CD4-positive, alpha-beta T cell treated with Interleukin-17A for 4 hours (primary cell): ENCODE measurements around the gene DHRS9.
"Not testable (repeated sequence)": the region's sequence is repeated elsewhere in the genome, so short reads cannot be mapped to it uniquely, and the experiment has no call there.

ENCODE experiments used
- DNase-seq: peaks from one replicate; pipeline ENCODE4 v3.0.0-alpha.2; 2020; ENCODE audit warnings: mixed read lengths

The DHRS9 gene

DNA sequence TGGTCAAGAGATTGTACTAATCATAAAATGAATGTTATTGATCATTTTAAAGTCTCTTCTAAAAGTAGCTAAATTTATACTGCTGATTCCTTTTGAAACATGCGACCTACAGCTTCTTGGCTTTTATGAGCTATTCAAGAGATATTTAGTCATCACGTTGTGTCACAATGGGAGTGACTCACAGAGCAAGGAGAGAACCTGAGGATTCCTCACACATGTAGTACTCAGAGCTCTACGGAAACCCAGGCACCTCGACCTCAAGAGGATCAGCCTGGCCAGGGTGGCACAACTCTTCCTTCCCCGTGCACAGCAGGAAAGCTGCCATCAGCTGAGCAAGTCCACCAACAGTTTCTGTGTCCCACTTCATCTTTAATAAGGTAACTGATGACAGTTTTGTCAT is at the start of gene DHRS9:
DHRS9 (plus strand) TSS at position 223 of the 400 bp plus-strand sequence. CDS start 12,019 bp downstream, outside the sequence.
- DNase-seq, result no peak

- no peak for DNase-seq
Measured at GRCh38 chr2:169023161-169023560, 46.2 kb upstream of the DHRS9 start.

DNA sequence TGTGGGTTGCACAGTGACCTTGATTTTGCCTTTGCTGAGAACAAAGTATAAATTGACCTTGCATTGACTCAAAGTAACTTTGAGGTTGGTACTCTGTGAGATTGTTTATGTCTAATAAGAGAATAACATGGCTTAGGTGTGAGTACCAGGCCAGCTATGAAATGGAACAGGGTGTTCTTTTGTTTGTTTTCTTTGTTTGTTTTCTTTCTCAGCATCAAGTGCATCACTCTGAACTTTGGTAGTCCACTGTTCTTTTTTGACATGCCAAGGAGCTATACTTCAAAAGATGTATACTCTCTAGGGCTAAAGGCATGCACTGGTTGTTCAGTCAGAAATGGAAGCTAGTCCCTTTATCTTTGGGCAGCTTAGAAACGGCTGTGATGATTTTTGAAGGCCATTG is 43.3 kb upstream of the DHRS9 start:
- DNase-seq, result no peak

DNA sequence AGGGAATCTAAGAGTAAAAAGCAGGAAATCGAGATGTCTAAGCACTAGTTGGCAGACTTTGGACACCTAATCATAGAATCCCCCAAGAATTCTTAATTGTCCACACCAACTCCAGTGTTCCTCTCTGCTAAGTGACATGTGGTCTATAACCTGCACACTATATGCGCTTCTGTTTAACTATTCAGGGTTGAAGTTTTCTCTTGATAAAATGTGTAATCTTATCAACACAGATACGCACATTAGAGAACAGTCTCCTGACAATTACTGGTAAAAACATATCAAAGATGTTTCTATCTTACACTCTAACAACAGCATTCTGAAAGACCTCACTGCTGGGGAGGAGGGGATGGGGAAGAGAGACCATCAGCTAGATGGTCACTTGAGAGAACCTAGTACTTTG is 42.1 kb upstream of the DHRS9 start:
- DNase-seq, result no peak

DNA sequence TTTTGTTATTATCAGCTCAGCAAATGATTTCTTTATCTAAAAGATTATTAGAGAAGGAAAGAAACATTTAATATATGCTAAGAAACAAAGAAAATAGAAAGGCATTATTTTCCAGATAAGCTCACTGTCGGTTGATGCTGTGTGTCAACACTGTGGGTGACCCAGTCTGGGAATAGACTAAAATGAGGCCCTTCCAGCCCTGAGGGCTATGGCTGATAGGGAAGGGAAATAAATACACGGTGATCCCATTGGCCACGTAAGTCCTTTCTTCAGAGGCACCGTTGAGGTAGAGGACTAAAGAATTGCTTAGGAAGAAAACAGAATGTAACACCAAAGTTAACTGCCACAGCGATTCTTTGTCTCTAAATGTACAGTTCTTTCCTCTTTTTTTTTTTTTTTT is 40.0 kb upstream of the DHRS9 start:
- DNase-seq, result no peak

GRCh38 chr2:169031202-169031601 is 38.2 kb upstream of the DHRS9 start, which contains the start of gene ABCB11:
ABCB11 (minus strand) TSS chr2:169031324; CDS start chr2:169018125, 13,199 bp downstream.
- DNase-seq, result no peak

DNA sequence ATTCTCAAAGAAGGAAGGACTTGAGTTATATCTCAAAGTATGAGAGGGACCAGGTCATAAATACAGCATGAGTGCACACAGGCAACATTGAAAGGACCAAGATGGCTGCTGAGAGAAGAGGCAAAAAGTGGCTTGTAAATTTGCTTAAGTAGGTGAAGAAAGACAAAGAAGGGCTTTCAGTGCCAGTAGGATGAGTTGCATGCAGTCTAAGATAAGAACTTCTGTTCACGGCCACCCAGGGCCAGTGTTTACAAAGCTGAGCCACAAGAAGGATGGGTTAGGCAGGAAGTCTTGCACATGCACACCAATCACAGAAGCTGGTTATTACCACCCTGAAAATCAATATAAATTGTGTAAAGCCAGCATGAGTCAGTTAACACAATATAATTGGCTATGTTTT is 35.1 kb upstream of the DHRS9 start:
- no peak for DNase-seq

DNA sequence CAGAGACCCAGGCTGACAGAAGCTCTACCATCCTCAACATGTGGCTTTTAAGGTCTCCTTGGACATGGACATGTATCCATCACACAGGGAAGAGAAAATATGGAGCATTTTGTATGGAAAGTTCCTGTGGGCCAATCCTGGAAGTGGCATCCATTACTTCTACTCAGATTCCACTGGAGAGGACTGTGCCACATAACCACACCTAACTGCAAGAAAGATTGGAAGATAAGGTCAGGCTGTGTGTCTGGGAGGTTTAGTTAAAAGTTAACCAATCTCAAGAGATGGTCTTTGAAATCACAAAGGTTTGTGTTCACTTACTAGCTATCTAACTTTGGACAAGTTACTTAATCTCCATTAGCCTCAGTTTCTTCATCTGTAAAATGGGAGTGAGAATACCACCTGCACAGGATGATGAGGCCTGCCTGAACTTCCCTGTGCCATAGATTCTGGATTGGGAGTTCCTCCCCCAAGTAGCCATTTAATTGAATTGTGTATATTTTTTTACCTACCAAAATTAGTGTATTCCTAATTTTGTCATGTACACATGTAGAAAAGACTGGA is 34.3 kb upstream of the DHRS9 start:
- no peak for DNase-seq

- no peak for DNase-seq
Measured at GRCh38 chr2:169035887-169036286, 33.5 kb upstream of the DHRS9 start.

DNA sequence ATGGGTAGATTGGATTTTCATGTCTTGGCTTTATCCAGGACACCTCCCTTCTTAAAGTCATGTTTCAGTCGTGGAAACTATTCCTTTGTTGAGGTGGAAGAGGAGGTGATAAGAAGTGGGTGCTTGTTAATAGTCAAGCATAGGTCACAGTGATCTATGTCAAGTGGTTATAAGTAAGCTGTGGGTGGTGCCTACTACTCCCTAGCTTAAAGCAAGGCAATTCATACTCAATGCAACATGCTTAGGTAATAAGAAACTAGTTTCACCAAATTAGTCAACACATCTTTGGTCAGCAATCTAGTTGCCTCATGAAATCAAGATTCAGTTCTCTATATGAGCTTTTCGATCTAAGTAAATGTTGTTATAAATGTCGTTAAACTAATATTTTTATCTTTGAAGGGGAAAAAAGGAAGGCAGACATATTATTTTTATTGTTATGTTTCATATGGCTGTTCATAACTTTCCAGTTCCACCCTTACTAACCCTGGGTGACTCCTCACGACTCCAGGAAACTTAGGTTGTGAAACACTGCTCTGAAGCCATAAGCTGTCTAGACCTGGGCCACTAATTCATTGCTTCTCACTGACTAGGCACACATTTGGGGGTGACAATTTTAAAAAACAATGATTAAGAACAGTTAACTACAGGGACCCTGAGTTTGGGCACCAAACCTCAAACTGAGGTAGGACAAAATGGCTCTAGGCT is 32.5 kb upstream of the DHRS9 start:
- no peak for DNase-seq

DNA sequence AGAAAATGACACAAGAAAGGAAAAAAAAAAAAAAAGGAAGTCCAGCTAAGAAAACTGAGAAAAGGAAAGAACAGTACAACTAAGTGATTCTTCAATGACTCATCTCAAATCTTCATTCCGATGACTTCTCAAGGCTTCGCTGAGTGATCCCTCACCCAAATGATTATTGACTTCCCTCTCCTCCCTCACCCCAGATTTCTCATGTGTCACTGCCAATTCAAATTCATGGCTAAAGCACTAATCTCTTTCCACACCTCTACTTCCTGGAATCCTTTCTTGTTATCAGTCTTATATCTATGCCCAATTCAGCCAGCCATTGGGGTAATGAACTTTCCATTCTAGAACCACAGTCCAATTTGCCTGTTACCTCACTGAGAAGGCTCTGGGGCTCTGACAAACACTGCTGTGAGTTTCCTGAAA is 31.0 kb upstream of the DHRS9 start:
- DNase-seq, result no peak

GRCh38 chr2:169039702-169040101 is 29.7 kb upstream of the DHRS9 start:
- DNase-seq, result no peak

DNA sequence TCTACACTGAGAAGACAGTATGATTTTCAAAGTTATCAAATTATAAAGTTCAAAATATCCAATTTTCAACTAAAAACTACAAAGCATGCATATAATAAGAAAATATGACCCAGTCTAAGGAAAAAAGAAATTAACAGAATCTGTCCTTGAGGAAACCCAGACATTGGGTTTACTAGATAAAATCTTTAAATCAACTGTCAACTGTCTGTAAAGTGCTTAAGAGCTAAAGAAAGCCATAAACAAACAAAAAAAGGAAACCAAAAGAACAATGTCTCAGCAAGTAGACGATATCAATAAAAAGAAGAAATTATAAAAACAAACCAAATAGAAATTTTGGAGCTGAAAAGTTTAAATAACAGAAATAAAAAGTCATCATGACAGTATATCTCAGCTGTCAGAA is 27.8 kb upstream of the DHRS9 start:
- no peak for DNase-seq

DNA sequence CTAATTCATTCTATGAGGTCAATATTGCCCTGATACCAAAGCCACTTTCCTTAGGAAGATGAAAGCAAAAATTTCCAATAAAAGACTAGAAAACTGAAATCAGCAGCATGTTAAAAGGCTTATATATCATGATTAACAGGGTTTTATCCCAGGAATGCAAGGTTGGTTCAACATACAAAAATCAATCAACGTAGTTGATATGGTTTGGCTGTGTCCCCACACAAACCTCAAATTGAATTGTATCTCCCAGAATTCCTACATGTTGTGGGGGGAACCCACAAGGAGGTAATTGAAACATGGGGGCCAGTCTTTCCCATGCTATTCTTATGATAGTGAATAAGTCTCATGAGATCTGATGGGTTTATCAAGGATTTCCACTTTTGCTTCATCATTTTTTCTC is 26.5 kb upstream of the DHRS9 start:
- no peak for DNase-seq

GRCh38 chr2:169046440-169047151 is 22.8 kb upstream of the DHRS9 start:
- no peak for DNase-seq

- DNase-seq, result no peak
Measured at GRCh38 chr2:169047256-169048250, 21.8 kb upstream of the DHRS9 start.

- no peak for DNase-seq
Measured at GRCh38 chr2:169049142-169049541, 20.2 kb upstream of the DHRS9 start.

DNA sequence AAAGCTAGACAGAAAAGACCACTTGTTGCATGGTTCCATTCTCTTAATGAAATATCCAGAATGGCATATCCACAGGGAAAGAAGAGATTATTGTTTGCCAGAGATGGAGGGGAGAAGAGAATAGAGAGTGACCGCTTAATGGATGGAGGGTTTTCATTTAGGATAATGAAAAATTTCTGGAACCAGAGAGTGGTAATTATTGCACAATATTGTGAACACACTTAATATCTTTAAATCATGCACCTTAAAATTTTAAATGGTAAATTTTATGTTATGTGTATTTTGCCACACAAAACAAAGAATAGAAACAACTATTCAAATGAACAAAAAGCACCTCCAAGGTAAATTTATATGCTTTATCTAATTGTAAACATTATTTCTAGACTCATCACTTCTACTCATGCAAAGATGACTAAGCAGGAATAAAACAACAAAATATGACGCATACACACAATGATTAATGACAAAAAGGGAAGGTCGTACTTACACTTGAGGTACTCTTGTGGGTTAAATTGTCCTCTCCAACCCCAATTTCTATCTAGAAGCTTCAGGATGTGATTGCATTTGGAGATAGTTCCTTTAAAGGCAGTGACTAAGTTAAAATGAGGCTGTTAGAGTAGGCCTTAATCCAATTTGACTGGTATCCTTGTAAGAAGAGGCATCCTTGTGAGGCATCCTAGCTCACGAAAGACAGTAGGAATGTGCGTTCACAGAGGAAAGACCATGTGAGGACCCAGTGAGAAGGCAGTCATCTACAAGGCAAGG is 18.7 kb upstream of the DHRS9 start:
- no peak for DNase-seq

DNA sequence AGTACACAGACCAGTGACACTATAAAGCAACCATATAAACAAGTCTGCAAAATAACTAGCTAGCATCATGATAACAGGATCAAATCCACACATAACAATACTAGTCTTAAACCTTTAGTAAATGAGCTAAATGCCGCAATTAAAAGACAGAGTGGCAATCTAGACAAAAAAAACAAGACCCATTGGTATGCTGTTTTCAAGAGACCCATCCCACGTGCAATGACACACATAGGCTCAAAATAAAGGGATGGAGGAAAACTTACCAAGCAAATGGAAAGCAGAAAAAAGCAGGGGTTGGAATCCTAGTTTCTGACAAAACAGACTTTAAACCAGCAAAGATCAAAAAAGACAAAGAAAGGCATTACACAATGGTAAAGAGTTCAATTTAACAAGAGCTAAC is 14.8 kb upstream of the DHRS9 start:
- not testable (repeated sequence) for DNase-seq

GRCh38 chr2:169064199-169064598 is 5.2 kb upstream of the DHRS9 start:
- not testable (repeated sequence) for DNase-seq

- no peak for DNase-seq
Measured at GRCh38 chr2:169065422-169065821, 3.9 kb upstream of the DHRS9 start.
